Hematopoietic multipotent progenitor cell treated with erythropoietin and hydrocortisone succinate and interleukin-3 and kit ligand, for 17 days (in vitro differentiated cells): ENCODE data around the gene LAMA5.
"Not testable (repeated sequence)": the region's sequence is repeated elsewhere in the genome, so short reads cannot be mapped to it uniquely, and the experiment has no call there.

ENCODE experiments used
- DNase-seq: peaks from one replicate; pipeline ENCODE4 v3.0.0-alpha.2; 2015; ENCODE audit warnings: low spot score

Gene LAMA5

GRCh38 chr20:62390317-62391164, 23.4 kb upstream of the LAMA5 start:
- DNase-seq = no peak

- no peak for DNase-seq
Measured at GRCh38 chr20:62389601-62390087, 22.5 kb upstream of the LAMA5 start.

GRCh38 chr20:62388839-62389600, 21.9 kb upstream of the LAMA5 start:
- no peak for DNase-seq

- no peak for DNase-seq
Measured at GRCh38 chr20:62387933-62388635, 21.0 kb upstream of the LAMA5 start.

GRCh38 chr20:62387219-62387913, 20.3 kb upstream of the LAMA5 start:
- DNase-seq = no peak

- DNase-seq = peak; percentile 94
Measured at GRCh38 chr20:62386383-62387218, 19.5 kb upstream of the LAMA5 start, which contains the start of gene RPS21. Gene RPS21 (plus strand): TSS chr20:62387103. CDS start chr20:62387339, 236 bp downstream.

- peak; percentile 70 for DNase-seq
Measured at GRCh38 chr20:62382306-62383198, 15.4 kb upstream of the LAMA5 start.

- no peak for DNase-seq
Measured at GRCh38 chr20:62381842-62382241, 14.7 kb upstream of the LAMA5 start.

GRCh38 chr20:62381202-62381797, 14.2 kb upstream of the LAMA5 start:
- peak; percentile 32 for DNase-seq

- DNase-seq = no peak
Measured at GRCh38 chr20:62378215-62378614, 11.1 kb upstream of the LAMA5 start.

- DNase-seq = no peak
Measured at GRCh38 chr20:62377615-62378178, 10.6 kb upstream of the LAMA5 start.

- no peak for DNase-seq
Measured at GRCh38 chr20:62377064-62377461, 10.0 kb upstream of the LAMA5 start.

- DNase-seq = no peak
Measured at GRCh38 chr20:62376112-62377063, 9.3 kb upstream of the LAMA5 start.

GRCh38 chr20:62374331-62375152, 7.4 kb upstream of the LAMA5 start:
- DNase-seq = no peak

GRCh38 chr20:62373631-62374179, 6.6 kb upstream of the LAMA5 start:
- DNase-seq = not testable (repeated sequence)
